ENCODE measurements around the gene OR3A2.

- TF ChIP-seq CTCF (IDR thresholded peaks at IDR 0.05 in 2 of 3, conservative IDR thresholded peaks at IDR 0.05 in 1 of 3; ENCODE audit: borderline replicate concordance in 1 of 3, insufficient read depth in 1 of 3, low read depth in 2 of 3, low read length in 2 of 3) (no peak), MAX (IDR thresholded peaks at IDR 0.05) (no peak), YY1 (IDR thresholded peaks at IDR 0.05; ENCODE audit: extremely low read depth, insufficient replicate concordance, low read depth, low read length) (no peak), SIN3A (IDR thresholded peaks at IDR 0.05; ENCODE audit: low read depth) (no peak), EZH2 (IDR thresholded peaks at IDR 0.05) (no peak), TCF7L2 (IDR thresholded peaks at IDR 0.05; ENCODE audit: borderline replicate concordance, extremely low read depth, insufficient read depth, insufficient read length) (no peak), POLR2AphosphoS5 (IDR thresholded peaks at IDR 0.05; ENCODE audit: low read depth, low read length) (no peak), POLR2A (IDR thresholded peaks at IDR 0.05; ENCODE audit: borderline replicate concordance, extremely low read depth, insufficient read depth, insufficient read length) (no peak), ZBTB33 (IDR thresholded peaks at IDR 0.05; ENCODE audit: extremely low read depth, insufficient replicate concordance, low read length) (no peak), CBX3 (IDR thresholded peaks at IDR 0.05; ENCODE audit: low read depth) (no peak)
Measured at GRCh38 chr17:3381957-3382356, 4.2 kb downstream of the OR3A2 start.

All from HCT116 (cell line).